HG03108 (cell line): Measurements from ENCODE around the gene ALDH5A1.

Source experiments
- ATAC-seq: cut with Tn5 transposase; IDR thresholded peaks from one replicate; pipeline ENCODE4 v1.9.1; 2021; ENCODE audit warnings: moderate library complexity; ENCODE audit not compliant: unreplicated experiment

The ALDH5A1 gene

GRCh38 chr6:24522228-24523176 lies 27.7 kb downstream of the ALDH5A1 start:
- peak; percentile 34 for ATAC-seq

GRCh38 chr6:24524329-24524728 lies 29.6 kb downstream of the ALDH5A1 start:
- no peak for ATAC-seq

- no peak for ATAC-seq
Measured at GRCh38 chr6:24524805-24525204, 30.0 kb downstream of the ALDH5A1 start.

GRCh38 chr6:24529985-24530384 lies 35.2 kb downstream of the ALDH5A1 start:
- no peak for ATAC-seq

GRCh38 chr6:24534329-24534728 lies 39.6 kb downstream of the ALDH5A1 start:
- no peak for ATAC-seq

- ATAC-seq: no peak
Measured at GRCh38 chr6:24535210-24535609, 40.4 kb downstream of the ALDH5A1 start.

GRCh38 chr6:24536466-24536865 lies 41.7 kb downstream of the ALDH5A1 start:
- no peak for ATAC-seq

GRCh38 chr6:24537082-24537699 lies 42.4 kb downstream of the ALDH5A1 start:
- no peak for ATAC-seq

- ATAC-seq: no peak
Measured at GRCh38 chr6:24537771-24538385, 43.1 kb downstream of the ALDH5A1 start.

GRCh38 chr6:24539416-24539815 lies 44.6 kb downstream of the ALDH5A1 start:
- no peak for ATAC-seq

GRCh38 chr6:24540197-24540596 lies 45.4 kb downstream of the ALDH5A1 start:
- ATAC-seq: no peak

- ATAC-seq: no peak
Measured at GRCh38 chr6:24543683-24544082, 48.9 kb downstream of the ALDH5A1 start.

- no peak for ATAC-seq
Measured at GRCh38 chr6:24545183-24545582, 50.4 kb downstream of the ALDH5A1 start.

- no peak for ATAC-seq
Measured at GRCh38 chr6:24545691-24546090, 50.9 kb downstream of the ALDH5A1 start.

- ATAC-seq: no peak
Measured at GRCh38 chr6:24546439-24546838, 51.7 kb downstream of the ALDH5A1 start.

GRCh38 chr6:24547243-24547642 lies 52.5 kb downstream of the ALDH5A1 start:
- ATAC-seq: no peak

GRCh38 chr6:24549158-24549557 lies 54.4 kb downstream of the ALDH5A1 start:
- no peak for ATAC-seq

GRCh38 chr6:24549674-24550353 lies 55.0 kb downstream of the ALDH5A1 start:
- no peak for ATAC-seq

GRCh38 chr6:24551139-24551538 lies 56.4 kb downstream of the ALDH5A1 start:
- no peak for ATAC-seq

- no peak for ATAC-seq
Measured at GRCh38 chr6:24554474-24554873, 59.7 kb downstream of the ALDH5A1 start.

GRCh38 chr6:24558516-24558915 lies 63.7 kb downstream of the ALDH5A1 start:
- no peak for ATAC-seq
